Measurements from ENCODE around the gene B4GAT1.
"Not testable (repeated sequence)": the region's sequence is repeated elsewhere in the genome, so short reads cannot be mapped to it uniquely, and the experiment has no call there.

Gene B4GAT1

DNA sequence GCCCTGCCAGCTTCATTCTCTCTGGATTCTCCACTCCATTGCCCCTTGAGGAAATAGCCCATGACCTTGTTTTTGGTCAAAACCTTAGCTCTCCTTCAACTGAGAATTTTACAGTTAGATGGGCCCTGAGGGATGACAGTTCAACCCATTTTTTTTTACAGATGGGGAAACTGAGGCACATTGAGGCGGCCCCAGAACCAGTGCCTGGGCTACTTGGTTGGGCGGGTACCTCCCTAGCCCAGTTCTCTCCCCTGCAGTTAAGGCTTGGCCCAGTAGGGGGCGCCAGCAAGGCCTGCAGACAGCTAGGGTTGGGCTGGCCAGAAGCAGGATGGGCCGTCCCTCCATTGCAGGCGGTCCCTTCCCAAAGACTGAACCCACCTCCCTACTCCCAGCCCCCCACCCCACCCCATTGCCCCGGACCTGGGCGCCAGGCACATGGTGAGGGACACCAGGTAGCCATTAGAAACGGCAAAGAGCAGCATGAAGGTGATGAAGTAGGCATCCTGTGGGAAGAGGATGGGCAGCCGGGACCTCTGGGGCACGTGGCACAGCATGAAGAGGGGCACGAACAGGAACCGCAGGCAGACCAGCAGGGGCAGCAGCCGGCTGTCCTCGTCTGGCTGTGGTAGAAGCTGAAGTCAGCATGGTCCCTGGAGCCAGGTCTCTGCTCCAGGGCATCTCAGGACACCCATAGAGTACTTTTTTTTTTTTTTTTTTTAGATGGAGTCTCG lies 16.5 kb upstream of the B4GAT1 start:
- FAIRE-seq = peak; percentile 86
- peak; percentile 64 for DNase-seq (ENCODE audit: insufficient read length, low spot score)

DNA sequence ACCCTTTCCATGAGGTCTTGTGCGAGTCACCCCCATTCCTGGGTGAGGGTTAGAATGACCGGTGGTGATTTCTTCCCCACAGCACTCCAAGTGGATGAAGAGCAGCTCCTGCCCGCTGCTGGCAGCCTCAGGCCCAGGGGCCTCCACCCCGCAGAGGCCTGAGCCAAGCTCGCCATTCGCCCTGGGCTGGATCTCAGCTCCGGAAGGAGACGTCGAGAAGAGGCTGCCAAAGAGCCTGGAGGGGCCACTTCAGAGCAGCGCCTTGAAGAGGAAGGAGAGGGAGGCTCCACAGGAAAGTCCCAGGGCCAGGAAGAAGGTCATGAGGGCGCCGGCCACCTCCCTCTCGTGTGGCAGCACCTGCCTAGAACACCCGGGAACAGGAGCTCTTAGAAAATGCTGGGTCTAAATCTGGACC lies 15.8 kb upstream of the B4GAT1 start:
- DNase-seq (ENCODE audit: insufficient read length, low spot score) (no peak), FAIRE-seq (no peak)

- FAIRE-seq (peak; percentile 52), DNase-seq (ENCODE audit: insufficient read length, low spot score) (no peak)
These were observed 15.2 kb upstream of the B4GAT1 start for GRCh38 chr11:66362481-66363147.

DNA sequence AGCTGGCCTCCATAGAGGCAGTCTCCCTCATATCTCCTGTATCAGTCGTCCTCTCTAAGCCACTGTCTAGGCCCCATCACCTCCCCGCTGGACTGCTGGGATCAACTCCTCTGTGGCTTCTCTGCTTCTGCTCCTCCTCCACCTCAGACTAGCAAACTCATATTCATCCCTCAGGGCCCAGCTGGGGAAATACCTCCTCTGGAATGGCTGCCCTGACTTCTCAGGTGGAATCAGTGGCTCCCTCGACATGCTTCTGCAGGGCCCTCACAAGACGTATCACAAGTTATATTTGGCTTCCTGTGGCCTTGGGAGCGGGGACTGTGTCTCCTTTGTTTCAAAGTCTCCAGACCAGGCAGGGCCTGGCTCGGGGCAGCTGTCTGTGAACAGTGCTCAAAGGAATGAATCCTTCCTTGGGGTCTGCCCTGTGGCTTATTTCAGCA lies 14.1 kb upstream of the B4GAT1 start:
- DNase-seq (ENCODE audit: insufficient read length, low spot score) = no peak
- FAIRE-seq = no peak

DNA sequence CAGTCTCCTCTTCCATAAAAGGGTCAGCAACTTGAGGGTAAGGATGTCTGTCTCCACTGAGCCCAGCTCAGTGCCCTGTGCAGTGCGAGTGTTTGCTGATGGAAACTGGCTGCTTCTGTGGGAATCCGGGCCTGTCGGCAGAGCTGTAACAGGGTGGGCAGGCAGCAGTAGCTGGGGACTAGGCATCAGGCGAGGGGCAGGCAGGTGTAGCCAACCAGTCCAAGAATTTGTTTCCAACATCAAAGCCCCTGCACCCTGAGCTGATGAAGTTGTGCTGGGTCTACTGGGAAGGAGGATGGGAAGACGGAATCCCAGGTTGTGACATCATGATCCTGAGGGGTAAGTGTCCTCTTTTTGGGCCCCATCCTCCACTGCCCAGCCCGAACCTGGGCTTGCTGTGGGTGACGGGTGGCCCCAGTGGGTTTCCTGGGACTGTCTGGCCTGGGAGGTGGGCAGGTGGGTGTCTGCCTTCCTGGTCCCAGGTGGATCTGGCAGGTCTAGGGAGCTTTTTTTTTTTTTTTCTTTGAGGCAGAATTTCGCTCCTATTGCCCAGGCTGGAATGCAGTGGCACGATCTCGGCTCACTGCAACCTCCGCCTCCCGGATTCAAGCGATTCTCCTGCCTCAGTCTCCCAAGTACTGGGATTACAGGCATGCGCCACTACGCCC lies 13.1 kb upstream of the B4GAT1 start:
- DNase-seq (ENCODE audit: insufficient read length, low spot score) (no peak), FAIRE-seq (no peak)

DNA sequence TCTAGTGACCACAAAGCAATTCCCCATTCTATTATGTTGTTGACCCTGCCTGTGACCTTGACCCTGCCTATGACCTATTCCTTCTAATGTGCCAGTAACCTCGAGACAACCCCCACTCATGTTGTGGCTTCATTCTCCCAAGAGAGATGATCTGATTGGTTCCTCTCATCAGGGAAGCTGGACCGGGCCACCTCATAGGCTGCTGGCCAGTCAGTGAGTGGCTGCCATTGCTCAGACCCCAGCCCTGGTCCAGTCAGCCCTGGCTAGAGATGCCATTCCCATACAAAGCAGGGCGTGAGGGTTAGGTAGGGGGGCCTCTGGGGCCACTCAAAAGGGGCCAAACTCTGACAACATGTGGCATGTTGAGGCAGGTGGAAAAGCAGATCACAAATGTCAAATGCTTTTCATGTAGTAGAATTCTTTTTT lies 12.2 kb upstream of the B4GAT1 start:
- no peak for FAIRE-seq
- no peak for DNase-seq (ENCODE audit: insufficient read length, low spot score)

DNA sequence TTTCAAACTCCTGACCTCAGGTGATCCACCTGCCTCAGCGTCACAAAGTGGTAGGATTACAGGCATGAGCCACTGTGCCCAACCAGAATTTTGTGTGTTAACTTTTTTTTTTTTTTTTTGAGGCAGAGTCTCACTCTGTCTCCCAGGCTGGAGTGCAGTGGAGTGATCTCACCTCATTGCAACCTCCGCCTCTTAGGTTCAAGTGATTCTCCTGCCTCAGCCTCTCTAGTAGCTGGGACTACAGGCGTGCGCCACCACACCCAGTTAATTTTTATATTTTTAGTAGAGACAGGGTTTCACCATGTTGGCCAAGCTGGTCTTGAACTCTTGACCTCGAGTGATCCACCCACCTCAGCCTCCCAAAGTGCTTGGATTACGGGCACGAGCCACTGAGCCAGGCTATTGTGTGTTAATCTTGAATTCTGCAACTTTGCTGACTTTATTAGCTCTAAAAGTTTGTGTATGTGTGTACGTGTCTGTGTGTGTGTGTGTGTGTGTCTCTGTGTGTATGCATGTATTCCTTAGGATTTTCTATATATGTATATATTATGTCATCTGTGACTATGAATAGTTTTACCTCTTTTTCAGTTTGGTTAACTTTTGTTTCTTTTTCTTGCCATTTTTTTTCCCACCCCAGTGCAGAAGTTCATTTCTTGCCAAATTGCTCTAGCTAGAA lies 3.3 kb upstream of the B4GAT1 start:
- not testable (repeated sequence) for DNase-seq (ENCODE audit: insufficient read length, low spot score); FAIRE-seq

DNA sequence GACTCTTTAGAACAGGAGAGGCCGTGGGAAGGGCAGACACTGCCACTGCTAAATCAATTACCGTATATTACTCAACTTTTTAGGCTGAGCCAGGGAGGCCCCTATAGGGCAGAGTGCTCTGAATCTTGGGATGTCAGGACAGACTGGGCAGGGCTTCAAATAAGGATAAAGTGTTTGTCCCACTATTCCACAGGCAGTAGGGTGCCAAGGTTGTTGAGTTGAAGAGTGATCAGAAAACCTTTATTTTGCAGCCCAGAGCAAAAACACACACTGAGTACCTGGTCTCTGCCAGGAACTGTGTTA lies 1.6 kb upstream of the B4GAT1 start:
- FAIRE-seq (no peak), DNase-seq (ENCODE audit: insufficient read length, low spot score) (no peak)

- FAIRE-seq (peak; percentile 80), DNase-seq (ENCODE audit: insufficient read length, low spot score) (no peak)
These were observed 679 bp downstream of the B4GAT1 start for GRCh38 chr11:66346476-66347424.

DNA sequence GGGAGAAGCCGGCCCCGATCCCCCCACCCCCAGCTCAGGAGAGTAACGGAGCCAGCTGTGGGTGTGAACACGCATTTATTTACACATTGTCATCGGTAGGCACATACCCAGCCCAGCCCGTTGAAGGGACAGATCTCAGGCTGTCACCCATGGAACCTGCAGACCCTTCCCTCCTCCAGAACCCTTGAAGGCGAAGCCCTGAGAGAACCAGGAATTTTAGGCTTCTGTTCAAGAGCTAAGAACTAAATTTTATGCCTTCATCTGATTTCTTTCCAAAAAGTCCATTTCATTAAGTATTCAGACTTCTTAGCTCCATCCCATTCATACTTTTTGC lies 2.1 kb downstream of the B4GAT1 start:
- DNase-seq (ENCODE audit: insufficient read length, low spot score) = no peak

GRCh38 chr11:66344550-66345315 lies 2.7 kb downstream of the B4GAT1 start, which contains the start of gene BRMS1:
Gene BRMS1 (minus strand): TSS chr11:66345104. CDS start chr11:66342234, 2,870 bp downstream.
- peak; percentile 99 for DNase-seq (ENCODE audit: insufficient read length, low spot score)
- peak; percentile 96 for FAIRE-seq

More for the DNA sequence above, 2.1 kb downstream of the B4GAT1 start:
- FAIRE-seq = no peak

DNA sequence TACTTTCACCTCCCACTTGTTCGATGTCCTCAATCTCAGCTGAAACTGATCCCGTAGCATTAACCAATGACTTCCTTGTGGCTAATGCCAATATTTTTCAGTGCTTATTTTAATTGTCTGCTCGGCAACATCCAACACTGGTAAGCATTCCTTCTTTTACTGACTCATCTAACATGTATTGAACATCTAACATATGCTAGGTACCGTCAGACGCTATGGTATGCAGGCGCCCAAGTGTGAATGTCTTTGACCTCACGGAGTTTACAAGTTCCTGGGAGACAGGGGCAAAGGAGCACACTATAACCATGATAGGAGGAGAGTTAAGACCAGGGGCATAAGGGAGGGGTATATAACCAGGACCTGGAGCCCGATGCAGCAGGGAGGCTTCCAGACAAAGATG lies 4.3 kb downstream of the B4GAT1 start:
- FAIRE-seq (no peak), DNase-seq (ENCODE audit: insufficient read length, low spot score) (no peak)

DNA sequence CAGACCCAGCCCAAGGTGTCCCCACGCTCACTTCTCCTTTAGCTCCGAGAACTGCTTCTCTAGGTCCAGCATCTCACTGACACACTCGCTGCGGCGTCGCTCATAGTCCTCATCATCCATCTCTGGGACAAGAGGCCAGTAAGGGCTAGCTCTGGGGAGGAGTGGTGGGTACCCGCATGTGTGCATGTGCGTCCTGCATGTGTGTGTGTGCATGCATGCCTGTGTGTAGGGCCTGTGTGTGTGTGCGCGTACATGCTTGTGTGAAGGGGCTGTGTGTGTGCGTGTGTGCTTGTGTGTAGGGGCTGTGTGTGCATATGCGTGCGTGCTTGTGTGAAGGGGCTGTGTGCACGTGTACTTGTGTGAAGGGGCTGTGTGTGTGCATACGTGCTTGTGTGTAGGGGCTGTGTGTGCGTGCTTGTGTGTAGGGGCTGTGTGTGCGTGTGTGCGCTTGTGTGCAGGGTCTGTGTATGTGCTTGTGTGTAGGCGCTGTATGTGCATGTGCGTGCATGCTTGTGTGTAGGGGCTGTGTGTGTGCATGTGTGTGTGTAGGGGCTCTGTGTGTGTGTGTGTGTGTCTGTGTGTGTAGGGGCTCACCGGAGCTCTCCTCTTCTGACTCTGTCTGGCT lies 5.8 kb downstream of the B4GAT1 start:
- DNase-seq (ENCODE audit: insufficient read length, low spot score) = no peak
- FAIRE-seq = peak; percentile 87

GRCh38 chr11:66340596-66341501 lies 6.6 kb downstream of the B4GAT1 start:
- DNase-seq (ENCODE audit: insufficient read length, low spot score) (no peak), FAIRE-seq (no peak)

DNA sequence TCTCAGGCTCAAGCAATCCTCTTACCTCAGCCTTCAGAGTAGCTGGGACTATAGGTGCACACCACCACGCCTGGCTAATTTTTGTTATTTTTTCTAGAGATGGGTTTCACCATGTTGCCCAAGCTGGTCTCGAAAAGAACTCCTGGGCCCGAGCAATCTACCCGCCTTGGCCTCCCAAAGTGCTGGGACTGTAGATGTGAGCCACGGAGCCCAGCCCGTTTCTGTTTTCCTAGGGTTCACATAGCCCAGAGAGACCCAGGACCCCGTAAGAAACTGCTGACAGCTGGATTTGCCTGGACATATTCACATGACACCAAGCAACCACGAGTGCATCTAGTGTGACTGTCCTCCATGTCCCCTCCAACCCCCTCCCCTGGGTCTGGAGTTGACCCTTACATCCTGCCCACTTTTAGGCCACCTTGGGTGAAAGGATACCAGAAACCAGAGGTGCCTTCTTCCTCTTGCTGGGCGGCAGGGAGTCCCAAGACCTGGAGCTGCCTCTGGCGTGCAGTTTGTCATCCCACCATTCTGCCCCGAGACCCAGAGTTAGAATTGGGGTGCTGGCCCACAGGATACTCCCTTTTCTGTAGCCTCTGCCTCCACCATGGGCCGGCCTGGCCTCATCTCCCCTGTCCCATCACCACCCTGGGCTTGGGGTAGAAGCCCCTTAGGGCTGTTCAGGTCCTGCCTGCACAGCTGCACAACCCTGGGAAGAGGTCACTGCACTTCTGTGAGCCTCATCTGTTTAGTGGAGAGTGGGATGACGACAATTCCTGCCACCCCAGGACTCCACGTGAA lies 7.5 kb downstream of the B4GAT1 start:
- no peak for DNase-seq (ENCODE audit: insufficient read length, low spot score)
- peak; percentile 4 for FAIRE-seq

GRCh38 chr11:66339162-66339675 lies 8.2 kb downstream of the B4GAT1 start:
- DNase-seq (ENCODE audit: insufficient read length, low spot score) (no peak), FAIRE-seq (peak; percentile 54)

Data from HTR-8/SVneo (cell line).